Tongue (tissue), 2 donors: ENCODE data around the gene CBX8. TPM values are rescaled to one million over a fixed set of nuclear protein-coding genes. Genes with fewer than 3 reads are reported as not detected.

Experiments used
- DNase-seq: peaks from one replicate; pipeline ENCODE4 v3.0.0-alpha.2; 2015
- total RNA-seq: library from RNA; depleted of rRNA; stranded (reverse); fragments of >200 nt; gene quantifications from one replicate; pipeline ENCODE4 v1.2.3, GENCODE V29; 2014

The CBX8 gene
- total RNA-seq: 6.5 TPM

GRCh38 chr17:79796763-79797491 is at the start of gene CBX8:
TSS of gene CBX8 (minus strand) at chr17:79797077. CDS start at chr17:79796998, 79 bp downstream.
- DNase-seq: peak; percentile 100

- no peak for DNase-seq
These were observed 48.7 kb upstream of the CBX8 start for GRCh38 chr17:79845601-79845949.

- peak; percentile 59 for DNase-seq
These were observed 48.2 kb upstream of the CBX8 start for GRCh38 chr17:79844869-79845600.

- DNase-seq: peak; percentile 71
These were observed 47.2 kb upstream of the CBX8 start for GRCh38 chr17:79843816-79844800.

- no peak for DNase-seq
These were observed 46.6 kb upstream of the CBX8 start for GRCh38 chr17:79843474-79843815.

- DNase-seq: no peak
These were observed 46.0 kb upstream of the CBX8 start for GRCh38 chr17:79842656-79843473.

- no peak for DNase-seq
These were observed 45.3 kb upstream of the CBX8 start for GRCh38 chr17:79842136-79842655.

GRCh38 chr17:79841369-79842135 is 44.7 kb upstream of the CBX8 start:
- no peak for DNase-seq

- no peak for DNase-seq
These were observed 44.1 kb upstream of the CBX8 start for GRCh38 chr17:79840989-79841286.

GRCh38 chr17:79840269-79840988 is 43.6 kb upstream of the CBX8 start:
- DNase-seq: peak; percentile 62

GRCh38 chr17:79839356-79840268 is 42.7 kb upstream of the CBX8 start, which contains the start of gene CBX4:
TSS of gene CBX4 (minus strand) at chr17:79839440. CDS start at chr17:79839251, 189 bp downstream.
- DNase-seq: peak; percentile 97

GRCh38 chr17:79838522-79839274 is 41.8 kb upstream of the CBX8 start:
- peak; percentile 78 for DNase-seq

- DNase-seq: no peak
These were observed 41.1 kb upstream of the CBX8 start for GRCh38 chr17:79837888-79838521.

- peak; percentile 68 for DNase-seq
These were observed 40.4 kb upstream of the CBX8 start for GRCh38 chr17:79836972-79837887.

- no peak for DNase-seq
These were observed 39.7 kb upstream of the CBX8 start for GRCh38 chr17:79836510-79836971.

- DNase-seq: no peak
These were observed 39.2 kb upstream of the CBX8 start for GRCh38 chr17:79835953-79836509.
